HCT116 (cell line): Measurements from ENCODE around the gene TSPEAR.

Experiments used
- CEBPB ChIP-seq: IDR thresholded peaks from 2 replicates; pipeline ENCODE4 v1.6.1; 2012; ENCODE audit warnings: low read depth
- FOSL1 ChIP-seq: IDR thresholded peaks from 2 replicates; pipeline ENCODE4 v1.6.1; 2012; ENCODE audit warnings: low read depth
- POLR2AphosphoS5 ChIP-seq: IDR thresholded peaks from 2 replicates; pipeline ENCODE4 v1.6.1; 2011; ENCODE audit warnings: mild to moderate bottlenecking, low read depth, low read length, moderate library complexity
- TF ChIP-seq, protein P1 (sequence below), 3 experiments: fragments of 200-600 bp in 1 of 3; sonication (generic) in 1 of 3; IDR thresholded peaks in 2 of 3; conservative IDR thresholded peaks in 1 of 3; 2 replicates each; pipeline ENCODE4 v1.5.1; 2012 to 2017; ENCODE audit warnings: low read depth in 2 of 3, low read length in 2 of 3, antibody characterized with exemption in 1 of 3, borderline replicate concordance in 1 of 3, control low read depth in 1 of 3, mild to moderate bottlenecking in 1 of 3, mixed read lengths in 1 of 3, mixed run types in 1 of 3, moderate library complexity in 1 of 3; ENCODE audit not compliant: insufficient read depth in 1 of 3

DNA sequence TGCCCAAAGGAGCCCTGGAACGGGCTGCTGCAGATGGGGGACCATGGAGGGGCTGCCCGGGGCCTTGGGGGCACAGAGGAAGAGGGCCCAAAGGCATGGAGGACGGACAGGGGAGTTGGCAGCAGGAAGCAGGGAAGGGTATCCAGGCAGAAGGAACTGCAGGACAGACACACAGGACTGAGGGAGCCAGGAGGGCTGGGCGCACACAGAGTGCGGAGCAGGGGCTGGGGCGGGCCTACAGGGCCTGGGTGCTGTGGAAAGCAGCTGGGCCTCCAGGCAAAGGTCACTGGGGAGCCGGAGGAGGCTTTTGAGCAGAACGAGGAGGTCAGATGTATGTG lies 199.5 kb downstream of the TSPEAR start:
- TF ChIP-seq, protein P1, sequence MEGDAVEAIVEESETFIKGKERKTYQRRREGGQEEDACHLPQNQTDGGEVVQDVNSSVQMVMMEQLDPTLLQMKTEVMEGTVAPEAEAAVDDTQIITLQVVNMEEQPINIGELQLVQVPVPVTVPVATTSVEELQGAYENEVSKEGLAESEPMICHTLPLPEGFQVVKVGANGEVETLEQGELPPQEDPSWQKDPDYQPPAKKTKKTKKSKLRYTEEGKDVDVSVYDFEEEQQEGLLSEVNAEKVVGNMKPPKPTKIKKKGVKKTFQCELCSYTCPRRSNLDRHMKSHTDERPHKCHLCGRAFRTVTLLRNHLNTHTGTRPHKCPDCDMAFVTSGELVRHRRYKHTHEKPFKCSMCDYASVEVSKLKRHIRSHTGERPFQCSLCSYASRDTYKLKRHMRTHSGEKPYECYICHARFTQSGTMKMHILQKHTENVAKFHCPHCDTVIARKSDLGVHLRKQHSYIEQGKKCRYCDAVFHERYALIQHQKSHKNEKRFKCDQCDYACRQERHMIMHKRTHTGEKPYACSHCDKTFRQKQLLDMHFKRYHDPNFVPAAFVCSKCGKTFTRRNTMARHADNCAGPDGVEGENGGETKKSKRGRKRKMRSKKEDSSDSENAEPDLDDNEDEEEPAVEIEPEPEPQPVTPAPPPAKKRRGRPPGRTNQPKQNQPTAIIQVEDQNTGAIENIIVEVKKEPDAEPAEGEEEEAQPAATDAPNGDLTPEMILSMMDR (IDR thresholded peaks at IDR 0.05 in 2 of 3, conservative IDR thresholded peaks at IDR 0.05 in 1 of 3; ENCODE audit: borderline replicate concordance in 1 of 3, insufficient read depth in 1 of 3, low read depth in 2 of 3, low read length in 2 of 3) = no peak
- TF ChIP-seq CEBPB (no peak), FOSL1 (no peak), POLR2AphosphoS5 (no peak)
